HG02938 (cell line): ENCODE results near the gene DHX15.
A peak's percentile ranks its signal among the peaks of the same experiment; 100 is the strongest.

ENCODE experiments used
- ATAC-seq: cut with Tn5 transposase; IDR thresholded peaks from one replicate; pipeline ENCODE4 v1.9.1; 2021; ENCODE audit warnings: mild to moderate bottlenecking, moderate library complexity; ENCODE audit not compliant: unreplicated experiment

DHX15 gene

DNA sequence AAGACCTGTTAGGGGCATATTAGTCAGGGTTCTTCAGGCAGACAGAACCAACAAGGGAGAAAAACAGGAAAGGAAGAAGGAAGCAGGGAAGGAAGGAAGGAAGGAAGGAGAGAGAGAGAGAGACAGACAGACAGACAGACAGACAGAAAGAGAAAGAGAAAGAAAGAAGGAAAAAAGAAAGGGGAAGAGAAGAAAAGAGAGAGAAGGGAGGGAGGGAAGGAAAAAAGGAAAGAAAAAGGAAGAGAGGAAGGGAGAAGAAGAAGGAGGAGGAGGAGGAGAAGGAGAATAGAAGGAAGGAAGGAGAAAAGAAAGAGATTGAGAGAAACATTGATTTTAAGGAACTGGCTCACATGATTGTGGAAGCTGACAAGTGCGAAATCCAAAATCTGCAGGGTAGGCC is 89.0 kb downstream of the DHX15 start:
- ATAC-seq = no peak

DNA sequence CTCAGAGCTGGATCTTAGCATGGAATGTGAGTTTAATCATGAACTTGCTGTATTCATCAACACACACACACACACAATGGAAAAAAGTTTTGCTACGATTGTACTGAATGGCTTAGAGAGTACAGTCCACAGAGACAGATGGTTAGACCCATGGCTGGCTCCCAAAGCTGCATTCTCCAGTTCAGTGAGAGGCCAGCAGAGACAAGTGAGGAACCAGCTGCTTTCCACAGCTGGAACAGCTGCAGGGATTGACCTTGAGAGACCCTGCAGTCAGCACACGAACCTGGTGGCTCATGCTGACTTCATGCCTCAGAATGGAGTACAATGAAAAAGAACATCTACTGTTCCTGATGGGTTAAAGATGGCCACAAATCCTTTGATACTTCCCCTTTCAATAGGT is 94.5 kb downstream of the DHX15 start:
- no peak for ATAC-seq

DNA sequence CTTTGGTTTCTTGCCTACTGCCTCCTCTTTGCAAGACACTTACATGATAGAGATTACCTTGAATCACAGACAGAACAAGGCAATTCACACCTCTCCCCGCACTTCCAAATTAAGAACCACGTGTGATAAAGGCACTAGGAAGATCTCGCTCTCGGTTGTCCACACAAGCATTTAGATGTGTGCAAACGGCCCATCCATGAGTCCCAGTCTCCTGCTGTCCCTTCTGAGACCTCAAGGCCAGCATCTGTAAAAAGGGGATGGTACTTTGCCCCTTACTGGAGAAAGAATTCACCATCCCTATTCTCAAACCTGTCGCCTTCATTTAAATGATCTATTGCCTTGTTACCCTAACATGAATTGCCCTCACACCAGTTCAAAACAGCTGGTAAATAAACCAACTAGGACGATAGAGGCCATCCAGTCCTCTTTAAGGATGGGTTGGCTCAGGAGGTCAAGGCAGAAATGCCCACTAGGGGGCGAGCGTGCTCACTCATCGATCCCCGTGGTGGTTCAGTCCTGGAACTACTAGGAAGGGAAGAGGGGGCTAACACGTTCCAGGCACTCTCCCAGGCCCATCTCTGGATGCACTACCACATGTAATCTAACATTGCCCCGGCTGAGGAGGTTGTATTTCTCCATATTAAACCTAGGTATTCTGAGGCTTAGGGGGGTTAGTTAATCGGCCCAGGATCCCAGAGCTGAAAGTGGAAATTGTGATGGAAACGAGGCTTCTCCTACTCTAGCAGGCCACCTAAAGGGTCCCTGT is 95.8 kb downstream of the DHX15 start:
- ATAC-seq = peak; percentile 78

DNA sequence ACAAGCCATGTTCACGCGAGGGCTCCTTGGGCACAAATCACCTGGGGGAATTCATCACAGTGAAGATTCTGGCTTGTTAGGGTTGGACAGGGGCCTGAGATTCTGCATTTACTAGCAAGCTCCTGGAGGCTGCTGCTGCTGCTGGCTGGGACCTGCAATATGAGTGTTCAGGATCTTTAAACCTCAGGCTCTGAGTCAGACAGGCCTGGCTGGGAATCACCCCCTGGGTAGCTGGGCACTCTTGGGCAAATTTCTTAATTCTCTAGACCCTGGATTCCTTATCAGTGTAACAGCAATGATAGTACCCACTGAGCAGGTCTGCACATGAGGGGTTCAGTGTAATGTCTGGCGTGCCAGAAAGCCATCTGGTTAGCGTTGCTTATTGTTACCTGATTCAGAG is 101.5 kb downstream of the DHX15 start:
- no peak for ATAC-seq

DNA sequence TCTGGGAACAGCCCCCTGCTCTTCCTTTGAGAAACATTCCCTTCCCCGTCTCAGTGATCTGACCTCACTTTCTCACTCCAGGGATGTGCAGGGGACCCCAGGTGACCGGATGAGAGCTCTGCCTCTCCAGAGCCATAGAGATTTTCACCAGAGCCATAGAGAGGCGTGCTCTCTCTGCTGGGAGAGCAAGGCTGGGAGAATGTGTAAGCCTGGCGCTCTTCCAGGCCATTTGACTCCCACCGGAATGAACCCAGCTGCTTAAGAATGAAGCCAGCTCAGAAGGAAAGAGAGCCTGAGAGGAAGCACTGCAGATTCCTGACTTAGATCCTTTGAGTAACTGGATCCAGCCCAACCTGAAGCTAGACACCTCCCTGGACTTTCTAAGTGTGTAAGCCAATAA is 106.4 kb downstream of the DHX15 start:
- ATAC-seq = no peak
